Trophoblast cell (in vitro differentiated cells and primary cell): ENCODE measurements around the gene CACNA2D4. TPM values are rescaled to one million over a fixed set of nuclear protein-coding genes. Genes with fewer than 3 reads are reported as not detected.

Source experiments
- DNase-seq, 2 donors: peaks; one replicate each; pipeline ENCODE4 v3.0.0-alpha.2; 2016
- H2AFZ ChIP-seq: 2 replicates; pipeline ENCODE4 v1.6.1; 2013; ENCODE audit warnings: low read length, moderate library complexity, mild to moderate bottlenecking; ENCODE audit not compliant: insufficient read depth, poor library complexity
- H2AK5ac ChIP-seq: 2 replicates; pipeline ENCODE4 v1.6.1; 2013; ENCODE audit warnings: mild to moderate bottlenecking, low read length
- H2BK120ac ChIP-seq: 2 replicates; pipeline ENCODE4 v1.6.1; 2013; ENCODE audit warnings: low read length, mild to moderate bottlenecking, moderate library complexity; ENCODE audit not compliant: insufficient read depth, poor library complexity
- H2BK12ac ChIP-seq: 2 replicates; pipeline ENCODE4 v1.6.1; 2013; ENCODE audit warnings: mild to moderate bottlenecking, low read length, moderate library complexity
- H2BK5ac ChIP-seq: 2 replicates; pipeline ENCODE4 v1.6.1; 2013; ENCODE audit warnings: low read length, low read depth, moderate library complexity, mild to moderate bottlenecking; ENCODE audit not compliant: poor library complexity
- H3K14ac ChIP-seq: 2 replicates; pipeline ENCODE4 v1.6.1; 2013; ENCODE audit warnings: mild to moderate bottlenecking, low read length
- H3K18ac ChIP-seq: 2 replicates; pipeline ENCODE4 v1.6.1; 2013; ENCODE audit warnings: mild to moderate bottlenecking, low read length
- H3K23ac ChIP-seq: 2 replicates; pipeline ENCODE4 v1.6.1; 2013; ENCODE audit warnings: low read length
- H3K27ac ChIP-seq: 2 replicates; pipeline ENCODE4 v1.5.1; 2013; ENCODE audit warnings: low read depth, mild to moderate bottlenecking, inconsistent platforms, low read length, moderate library complexity
- H3K27me3 ChIP-seq: 2 replicates; pipeline ENCODE4 v1.6.1; 2013; ENCODE audit warnings: inconsistent platforms, mild to moderate bottlenecking, low read length, moderate library complexity; ENCODE audit not compliant: insufficient read depth
- H3K36me3 ChIP-seq, 2 experiments: 1 replicate in 1 of 2; 2 replicates in 1 of 2; pipeline ENCODE4 v1.6.1; 2013; ENCODE audit warnings: low read length in 2 of 2, mild to moderate bottlenecking in 2 of 2, moderate library complexity in 1 of 2; ENCODE audit not compliant: insufficient read depth in 2 of 2, control insufficient read depth in 1 of 2
- H3K4ac ChIP-seq: 2 replicates; pipeline ENCODE4 v1.6.1; 2013; ENCODE audit warnings: low read depth, mild to moderate bottlenecking, low read length, moderate library complexity
- H3K4me1 ChIP-seq, 2 experiments: 1 replicate in 1 of 2; 2 replicates in 1 of 2; pipeline ENCODE4 v1.6.1; 2013; ENCODE audit warnings: low read length in 2 of 2, mild to moderate bottlenecking in 2 of 2, moderate library complexity in 1 of 2; ENCODE audit not compliant: insufficient read depth in 2 of 2, control insufficient read depth in 1 of 2
- H3K4me2 ChIP-seq: 2 replicates; pipeline ENCODE4 v1.6.1; 2013; ENCODE audit warnings: inconsistent platforms, mild to moderate bottlenecking, low read length, moderate library complexity
- H3K4me3 ChIP-seq: 2 replicates; pipeline ENCODE4 v1.5.1; 2013; ENCODE audit warnings: mild to moderate bottlenecking, low read depth, low read length, inconsistent platforms
- H3K79me1 ChIP-seq: one replicate; pipeline ENCODE4 v1.6.1; 2013; ENCODE audit warnings: low read length
- H3K79me2 ChIP-seq: 2 replicates; pipeline ENCODE4 v1.6.1; 2013; ENCODE audit warnings: low read length, mild to moderate bottlenecking; ENCODE audit not compliant: control insufficient read depth, insufficient read depth, poor library complexity
- H3K9ac ChIP-seq: 2 replicates; pipeline ENCODE4 v1.6.1; 2013; ENCODE audit warnings: mild to moderate bottlenecking, low read length
- H3K9me3 ChIP-seq: 2 replicates; pipeline ENCODE4 v1.6.1; 2013; ENCODE audit warnings: low read depth, mild to moderate bottlenecking, control low read depth, inconsistent platforms, low read length; ENCODE audit not compliant: insufficient read depth
- H4K12ac ChIP-seq: 2 replicates; pipeline ENCODE4 v1.6.1; 2013; ENCODE audit warnings: low read depth, mild to moderate bottlenecking, low read length, moderate library complexity
- H4K8ac ChIP-seq: 2 replicates; pipeline ENCODE4 v1.6.1; 2013; ENCODE audit warnings: low read depth, mild to moderate bottlenecking, low read length, moderate library complexity
- H4K91ac ChIP-seq: one replicate; pipeline ENCODE4 v1.6.1; 2013; ENCODE audit warnings: low read depth, mild to moderate bottlenecking, low read length, moderate library complexity
- WGBS: extraction: QIAGEN DNeasy Blood & Tissue Kit; methylation state at CpG from one replicate; pipeline ENCODE4 v1.1.7; 2013; ENCODE audit warnings: missing lambda C conversion rate; ENCODE audit not compliant: insufficient read length, insufficient coverage; ENCODE audit errors: extremely low coverage; 5-methylcytosine and 5-hydroxymethylcytosine counted together
- polyA plus RNA-seq: library from polyadenylated mRNA; stranded (reverse); fragments of 200-250 nt; gene quantifications from 2 replicates; pipeline ENCODE4 v1.2.3, GENCODE V29; 2013

CACNA2D4 gene, protein sequence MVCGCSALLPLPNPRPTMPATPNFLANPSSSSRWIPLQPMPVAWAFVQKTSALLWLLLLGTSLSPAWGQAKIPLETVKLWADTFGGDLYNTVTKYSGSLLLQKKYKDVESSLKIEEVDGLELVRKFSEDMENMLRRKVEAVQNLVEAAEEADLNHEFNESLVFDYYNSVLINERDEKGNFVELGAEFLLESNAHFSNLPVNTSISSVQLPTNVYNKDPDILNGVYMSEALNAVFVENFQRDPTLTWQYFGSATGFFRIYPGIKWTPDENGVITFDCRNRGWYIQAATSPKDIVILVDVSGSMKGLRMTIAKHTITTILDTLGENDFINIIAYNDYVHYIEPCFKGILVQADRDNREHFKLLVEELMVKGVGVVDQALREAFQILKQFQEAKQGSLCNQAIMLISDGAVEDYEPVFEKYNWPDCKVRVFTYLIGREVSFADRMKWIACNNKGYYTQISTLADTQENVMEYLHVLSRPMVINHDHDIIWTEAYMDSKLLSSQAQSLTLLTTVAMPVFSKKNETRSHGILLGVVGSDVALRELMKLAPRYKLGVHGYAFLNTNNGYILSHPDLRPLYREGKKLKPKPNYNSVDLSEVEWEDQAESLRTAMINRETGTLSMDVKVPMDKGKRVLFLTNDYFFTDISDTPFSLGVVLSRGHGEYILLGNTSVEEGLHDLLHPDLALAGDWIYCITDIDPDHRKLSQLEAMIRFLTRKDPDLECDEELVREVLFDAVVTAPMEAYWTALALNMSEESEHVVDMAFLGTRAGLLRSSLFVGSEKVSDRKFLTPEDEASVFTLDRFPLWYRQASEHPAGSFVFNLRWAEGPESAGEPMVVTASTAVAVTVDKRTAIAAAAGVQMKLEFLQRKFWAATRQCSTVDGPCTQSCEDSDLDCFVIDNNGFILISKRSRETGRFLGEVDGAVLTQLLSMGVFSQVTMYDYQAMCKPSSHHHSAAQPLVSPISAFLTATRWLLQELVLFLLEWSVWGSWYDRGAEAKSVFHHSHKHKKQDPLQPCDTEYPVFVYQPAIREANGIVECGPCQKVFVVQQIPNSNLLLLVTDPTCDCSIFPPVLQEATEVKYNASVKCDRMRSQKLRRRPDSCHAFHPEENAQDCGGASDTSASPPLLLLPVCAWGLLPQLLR
- 0.03 and 0.06 TPM in 2 replicates for polyA plus RNA-seq

DNA sequence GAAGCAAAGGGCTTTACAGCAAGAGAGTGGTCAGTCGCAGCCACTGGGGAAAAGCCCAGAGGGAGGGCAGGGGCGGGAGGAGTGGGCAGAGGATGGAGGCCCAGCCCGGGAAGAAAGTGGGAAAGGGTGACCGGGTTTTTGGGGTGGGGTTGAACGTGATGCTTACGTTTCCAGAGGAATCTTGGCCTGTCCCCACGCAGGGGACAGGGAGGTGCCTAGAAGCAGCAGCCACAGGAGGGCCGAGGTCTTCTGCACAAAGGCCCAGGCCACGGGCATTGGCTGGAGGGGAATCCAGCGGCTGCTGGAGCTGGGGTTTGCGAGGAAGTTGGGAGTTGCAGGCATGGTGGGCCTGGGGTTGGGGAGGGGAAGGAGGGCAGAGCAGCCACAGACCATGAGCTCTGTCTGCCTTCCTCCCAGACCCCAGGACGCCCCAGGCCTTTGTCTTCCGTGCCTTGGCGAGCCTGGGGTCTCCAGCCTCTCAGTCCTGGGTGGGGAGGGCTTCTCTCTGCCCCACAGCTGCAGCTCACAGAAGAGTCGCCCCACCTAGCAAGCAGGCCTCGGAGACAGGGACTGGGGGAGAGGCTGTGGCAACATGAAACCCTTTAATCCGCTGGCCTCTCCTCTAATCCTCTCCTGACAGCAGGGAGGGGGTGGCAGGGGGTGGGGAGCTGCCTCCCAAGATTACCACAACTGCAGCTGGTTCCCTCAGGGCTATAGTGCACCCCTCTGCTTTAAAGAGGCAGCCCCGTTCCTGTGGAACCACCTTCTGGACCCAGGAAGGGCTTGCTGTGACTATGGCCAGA lies at the start of gene CACNA2D4:
CACNA2D4 (minus strand) TSS at position 572 of the 803 bp plus-strand sequence; CDS start at position 393, 179 bp downstream.
- H3K23ac ChIP-seq, result no peak within 1 kb of the TSS
- no peak within 1 kb of the TSS for H2AFZ ChIP-seq
- H2BK120ac ChIP-seq, result no peak within 1 kb of the TSS
- WGBS, result no CpG with 5 or more reads among the region's 18 CpGs
- no peak within 1 kb of the TSS for H3K27ac ChIP-seq
- no peak within 1 kb of the TSS for H2AK5ac ChIP-seq
- no peaks in the 10 kb centered on the region for H3K79me2 ChIP-seq
- no peak within 1 kb of the TSS for H4K8ac ChIP-seq
- no peaks in the 10 kb centered on the region for H3K36me3 ChIP-seq
- no peak for DNase-seq
- H3K4me2 ChIP-seq, result no peak within 1 kb of the TSS
- H3K9me3 ChIP-seq, result no peaks in the 10 kb centered on the region
- no peak within 1 kb of the TSS for H3K4ac ChIP-seq
- no peak within 1 kb of the TSS for H2BK12ac ChIP-seq
- H3K18ac ChIP-seq, result no peak within 1 kb of the TSS
- H4K91ac ChIP-seq, result no peak within 1 kb of the TSS
- no peak within 1 kb of the TSS for H3K4me3 ChIP-seq
- H3K4me1 ChIP-seq, result no peaks in the 10 kb centered on the region
- H3K27me3 ChIP-seq, result no peaks in the 10 kb centered on the region
- H3K79me1 ChIP-seq, result no peaks in the 10 kb centered on the region
- no peak within 1 kb of the TSS for H2BK5ac ChIP-seq
- no peak within 1 kb of the TSS for H4K12ac ChIP-seq
- no peak within 1 kb of the TSS for H3K14ac ChIP-seq
- no peak within 1 kb of the TSS for H3K9ac ChIP-seq

DNA sequence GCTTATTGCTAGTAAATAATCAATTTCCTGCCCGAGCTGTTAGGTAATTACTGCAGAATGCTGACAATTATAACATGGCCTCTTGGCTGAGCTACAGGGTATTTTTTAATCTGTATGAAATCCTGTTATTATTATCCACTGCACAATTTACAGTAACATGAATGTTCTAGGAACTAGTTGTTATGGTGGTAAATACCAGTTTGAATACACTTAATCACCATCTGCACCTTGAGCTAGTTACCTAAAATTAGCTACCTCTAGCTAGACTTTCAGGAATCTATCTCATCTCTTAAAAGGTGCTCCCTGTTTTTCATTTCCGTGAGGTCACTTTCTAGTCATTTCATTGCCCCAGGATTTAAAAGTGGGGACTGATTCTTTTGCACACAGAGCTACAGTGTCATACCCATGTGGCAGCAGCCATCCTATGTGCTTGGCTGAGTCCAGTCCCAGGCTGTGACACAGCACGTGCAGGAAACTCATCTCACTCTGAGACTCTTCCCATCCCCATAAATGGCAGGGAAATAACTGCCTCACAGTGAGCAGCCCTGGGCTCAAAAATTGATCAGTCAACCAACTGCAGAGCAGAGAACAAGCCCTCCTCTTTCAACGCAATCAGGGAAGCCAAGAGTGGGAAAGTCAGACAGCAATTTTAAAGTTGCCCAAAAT lies 48.2 kb upstream of the CACNA2D4 start:
- no peak overlapping the region for H3K23ac ChIP-seq
- H3K79me2 ChIP-seq, result no peaks in the 10 kb centered on the region
- no peaks in the 10 kb centered on the region for H3K27me3 ChIP-seq
- H3K4me2 ChIP-seq, result no peak overlapping the region
- no peak overlapping the region for H3K14ac ChIP-seq
- H2BK12ac ChIP-seq, result no peak overlapping the region
- no CpG with 5 or more reads among the region's 4 CpGs for WGBS
- H2BK5ac ChIP-seq, result no peak overlapping the region
- no peak overlapping the region for H3K9ac ChIP-seq
- peaks cover 3% of the 10 kb centered on the region for H3K79me1 ChIP-seq
- DNase-seq, result no peak
- no peaks in the 10 kb centered on the region for H3K36me3 ChIP-seq
- no peak overlapping the region for H2BK120ac ChIP-seq
- H3K4me3 ChIP-seq, result no peak overlapping the region
- H3K27ac ChIP-seq, result no peak overlapping the region
- H4K8ac ChIP-seq, result no peak overlapping the region
- no peak overlapping the region for H2AK5ac ChIP-seq
- H2AFZ ChIP-seq, result no peak overlapping the region
- no peak overlapping the region for H3K18ac ChIP-seq
- no peaks in the 10 kb centered on the region for H3K9me3 ChIP-seq
- H4K91ac ChIP-seq, result no peak overlapping the region
- peaks cover 0 to 3% of the 10 kb centered on the region in 2 experiments for H3K4me1 ChIP-seq
- H3K4ac ChIP-seq, result no peak overlapping the region
- H4K12ac ChIP-seq, result no peak overlapping the region

DNA sequence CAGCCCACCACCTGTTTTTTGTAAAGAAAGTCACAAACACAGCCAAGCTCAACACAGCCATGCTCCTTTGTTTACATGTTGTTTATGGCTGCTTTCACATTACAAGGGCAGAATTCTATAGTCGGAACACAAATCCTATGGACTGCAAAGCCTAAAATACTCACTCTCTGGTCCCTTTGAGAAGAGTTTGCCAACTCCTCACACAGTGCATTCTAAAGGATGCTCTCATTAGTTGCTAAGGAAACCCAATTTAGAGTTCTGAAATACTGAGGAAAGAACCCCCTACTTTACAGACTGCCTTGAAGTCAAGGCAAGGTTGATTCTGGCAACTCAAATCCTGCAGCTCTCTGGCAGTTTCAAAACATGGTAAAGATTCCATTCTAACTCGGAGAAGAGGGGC lies 47.5 kb upstream of the CACNA2D4 start:
- Histone ChIP-seq H3K9ac (no peak overlapping the region), H3K4me1 (peaks cover 0 to 3% of the 10 kb centered on the region in 2 experiments), H2BK120ac (no peak overlapping the region), H3K4ac (no peak overlapping the region), H2AFZ (no peak overlapping the region), H2BK12ac (no peak overlapping the region), H3K36me3 (no peaks in the 10 kb centered on the region), H4K91ac (no peak overlapping the region), H2AK5ac (no peak overlapping the region), H3K79me2 (no peaks in the 10 kb centered on the region), H3K79me1 (peaks cover 3% of the 10 kb centered on the region), H3K27ac (no peak overlapping the region), H4K12ac (no peak overlapping the region), H4K8ac (no peak overlapping the region), H3K14ac (no peak overlapping the region), H3K27me3 (no peaks in the 10 kb centered on the region), H3K4me3 (no peak overlapping the region), H3K18ac (no peak overlapping the region), H3K23ac (no peak overlapping the region), H3K4me2 (no peak overlapping the region), H3K9me3 (no peaks in the 10 kb centered on the region), H2BK5ac (no peak overlapping the region)
- no CpG with 5 or more reads among the region's 2 CpGs for whole genome bisulfite sequencing
- no peak for DNase-seq
